Measurements from ENCODE around the gene WWTR1.

Gene WWTR1

DNA sequence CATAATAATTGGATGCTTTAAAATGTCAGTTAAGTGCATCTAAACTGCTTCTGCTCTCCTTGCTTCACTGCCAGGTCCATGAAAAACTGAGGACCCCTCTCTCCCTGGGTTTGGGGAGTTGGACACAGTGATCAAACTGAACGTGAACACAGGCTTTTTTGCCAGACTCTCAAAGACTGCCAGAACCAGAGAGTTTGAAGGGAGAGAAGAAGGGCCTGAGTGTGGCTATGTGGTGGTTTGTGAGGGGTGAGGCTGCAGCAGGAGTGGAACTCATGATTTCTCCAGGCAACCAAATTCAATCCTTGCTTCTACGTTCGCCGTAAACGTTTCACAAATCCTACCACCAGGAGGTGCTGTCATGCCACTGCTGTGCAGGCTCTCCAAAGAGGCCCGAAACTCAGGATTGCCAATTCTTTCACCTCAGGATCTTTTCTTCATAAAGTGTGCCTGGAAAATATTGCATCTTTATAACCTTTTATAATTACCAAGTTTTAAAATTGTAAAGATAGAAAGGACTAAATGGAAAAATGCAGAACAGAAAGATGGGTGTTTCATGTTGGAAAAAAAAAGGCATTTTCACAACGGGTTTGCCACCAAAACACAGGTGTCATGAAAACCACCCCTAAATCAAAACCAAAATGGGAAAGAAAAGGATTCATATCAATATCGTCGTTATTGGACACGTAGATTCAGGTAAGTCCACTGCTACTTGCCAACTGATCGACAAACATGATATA, 163.6 kb downstream of the WWTR1 start:
- ChIA-PET CTCF (interaction anchor here (0.9 to 3.3 kb wide), 13 partner anchors 8 to 729 kb away, joined by 3 to 16 read pairs (median 4); no protein-coding TSS in a partner anchor), POLR2A (no interaction called here)
- TF ChIP-seq, protein P1, sequence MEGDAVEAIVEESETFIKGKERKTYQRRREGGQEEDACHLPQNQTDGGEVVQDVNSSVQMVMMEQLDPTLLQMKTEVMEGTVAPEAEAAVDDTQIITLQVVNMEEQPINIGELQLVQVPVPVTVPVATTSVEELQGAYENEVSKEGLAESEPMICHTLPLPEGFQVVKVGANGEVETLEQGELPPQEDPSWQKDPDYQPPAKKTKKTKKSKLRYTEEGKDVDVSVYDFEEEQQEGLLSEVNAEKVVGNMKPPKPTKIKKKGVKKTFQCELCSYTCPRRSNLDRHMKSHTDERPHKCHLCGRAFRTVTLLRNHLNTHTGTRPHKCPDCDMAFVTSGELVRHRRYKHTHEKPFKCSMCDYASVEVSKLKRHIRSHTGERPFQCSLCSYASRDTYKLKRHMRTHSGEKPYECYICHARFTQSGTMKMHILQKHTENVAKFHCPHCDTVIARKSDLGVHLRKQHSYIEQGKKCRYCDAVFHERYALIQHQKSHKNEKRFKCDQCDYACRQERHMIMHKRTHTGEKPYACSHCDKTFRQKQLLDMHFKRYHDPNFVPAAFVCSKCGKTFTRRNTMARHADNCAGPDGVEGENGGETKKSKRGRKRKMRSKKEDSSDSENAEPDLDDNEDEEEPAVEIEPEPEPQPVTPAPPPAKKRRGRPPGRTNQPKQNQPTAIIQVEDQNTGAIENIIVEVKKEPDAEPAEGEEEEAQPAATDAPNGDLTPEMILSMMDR (IDR thresholded peaks at IDR 0.05; ENCODE audit: control extremely low read depth, extremely low read depth, low read depth, missing control alignments): peak; percentile 63
- peak; percentile 47 for DNase-seq (ENCODE audit: extremely low spot score)

- no peak for DNase-seq (ENCODE audit: extremely low spot score)
- ChIA-PET POLR2A (no interaction called here), CTCF (interaction anchor here (0.7 to 2.0 kb wide), 10 partner anchors 8 to 315 kb away, joined by 3 to 8 read pairs (median 3); partner anchors contain the start of gene WWTR1)
- TF ChIP-seq, protein P1 (IDR thresholded peaks at IDR 0.05; ENCODE audit: control extremely low read depth, extremely low read depth, low read depth, missing control alignments): no peak
Measured at GRCh38 chr3:149493315-149494021, 164.4 kb downstream of the WWTR1 start.

DNA sequence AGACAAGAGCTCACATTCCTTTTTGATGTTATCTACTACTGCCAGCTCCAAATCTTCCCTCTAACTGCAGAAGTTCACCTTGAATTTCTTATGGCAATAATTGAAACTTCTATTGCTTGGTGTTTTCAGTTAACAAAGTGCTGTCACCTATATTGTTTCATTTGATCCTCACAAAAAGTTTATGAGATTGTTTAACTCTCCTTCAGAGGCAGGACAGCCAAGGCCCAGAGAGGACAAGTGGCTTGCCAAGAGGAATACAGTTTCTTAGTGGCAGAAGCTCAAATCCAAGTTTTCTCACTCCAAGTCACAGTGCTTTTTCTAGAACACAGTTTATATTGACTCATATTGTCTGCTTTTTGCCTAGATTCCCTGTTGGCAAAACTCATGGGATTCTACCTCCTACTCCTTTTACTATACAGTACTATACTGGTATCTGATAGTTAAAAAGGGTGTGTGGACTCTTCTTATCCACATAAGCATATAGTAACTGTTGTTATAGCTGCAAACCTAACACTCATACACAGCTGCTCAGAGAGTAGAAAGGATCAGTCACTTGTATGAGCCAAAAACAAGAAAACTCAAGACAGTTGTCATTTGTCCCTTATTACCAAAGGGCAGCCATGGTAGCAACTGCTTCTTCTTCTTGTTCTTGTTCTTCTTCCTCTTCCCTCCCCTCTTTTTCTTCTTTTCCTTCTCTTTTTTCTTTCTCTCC, 167.4 kb downstream of the WWTR1 start:
- TF ChIP-seq, protein P1 (IDR thresholded peaks at IDR 0.05; ENCODE audit: control extremely low read depth, extremely low read depth, low read depth, missing control alignments): no peak
- DNase-seq (ENCODE audit: extremely low spot score): no peak
- ChIA-PET POLR2A (no interaction called here), CTCF (interaction anchor here (0.6 to 2.3 kb wide), 6 partner anchors 11 to 311 kb away, joined by 3 to 5 read pairs (median 3); no protein-coding TSS in a partner anchor)

DNA sequence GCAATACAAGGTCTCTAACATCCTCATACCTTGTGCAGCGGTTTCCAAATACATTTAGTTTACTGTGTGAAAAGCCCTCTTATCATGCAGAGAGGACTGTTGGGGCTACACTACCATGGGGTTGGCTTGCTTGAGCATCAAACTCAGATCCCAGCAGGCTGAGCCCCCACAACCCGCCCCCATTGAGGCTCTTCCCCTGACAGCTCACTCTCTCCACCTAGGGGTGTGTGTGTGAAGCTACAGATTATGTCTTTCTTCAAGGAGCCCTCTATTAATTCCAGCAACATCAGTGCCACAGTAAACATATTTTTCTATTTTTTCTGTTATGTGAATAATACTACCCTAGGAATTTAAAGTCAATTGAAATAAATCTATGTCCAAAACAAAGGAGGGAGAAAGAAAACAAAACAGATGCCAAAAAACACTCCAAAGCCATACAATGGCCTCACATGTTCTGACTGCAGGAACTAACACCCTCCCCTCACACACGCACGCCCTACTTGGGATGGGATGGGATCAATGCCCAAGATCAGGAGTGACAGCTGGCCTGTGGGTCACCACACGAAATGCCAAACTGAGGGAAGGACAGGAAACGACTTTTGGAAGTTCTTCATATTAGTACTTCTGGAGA, 168.7 kb downstream of the WWTR1 start:
- CTCF ChIA-PET: interaction anchor here (0.7 to 3.1 kb wide), 17 partner anchors 8 to 319 kb away, joined by 3 to 8 read pairs (median 3); no protein-coding TSS in a partner anchor
- POLR2A ChIA-PET: no interaction called here
- TF ChIP-seq, protein P1 (IDR thresholded peaks at IDR 0.05; ENCODE audit: control extremely low read depth, extremely low read depth, low read depth, missing control alignments): peak; percentile 45
- DNase-seq (ENCODE audit: extremely low spot score): peak; percentile 19

- CTCF ChIA-PET: interaction anchor here (0.9 to 3.1 kb wide), 12 partner anchors 8 to 321 kb away, joined by 3 to 16 read pairs (median 4); partner anchors contain the start of gene TM4SF4
- peak; percentile 43 for DNase-seq (ENCODE audit: extremely low spot score)
- POLR2A ChIA-PET: no interaction called here
- TF ChIP-seq, protein P1 (IDR thresholded peaks at IDR 0.05; ENCODE audit: control extremely low read depth, extremely low read depth, low read depth, missing control alignments): peak; percentile 47
Measured at GRCh38 chr3:149487598-149488197, 170.1 kb downstream of the WWTR1 start.
